A549 treated with GW870086 at 1 μM for 4 hours (cell line): ENCODE measurements around the gene TBCB. TPM values are rescaled to one million over a fixed set of nuclear protein-coding genes. Genes with fewer than 3 reads are reported as not detected.

Source experiments
- total RNA-seq: library from RNA; stranded (reverse); fragments of 200-300 nt; extraction: Qiagen RNA extraction; gene quantifications from 5 replicates; pipeline ENCODE4 v1.2.3, GENCODE V29; 2022; ENCODE audit warnings: low read depth

Gene TBCB
- 434 to 558 TPM (median 540 TPM) in 5 replicates for total RNA-seq

GRCh38 chr19:36115453-36116343 is at the start of gene TBCB:
TSS of gene TBCB (plus strand) at chr19:36115468. CDS start at chr19:36115561, 93 bp downstream.

GRCh38 chr19:36110487-36111199 is 4.6 kb upstream of the TBCB start, which contains the start of gene OVOL3:
TSS of gene OVOL3 (plus strand) at chr19:36111143. CDS start at chr19:36111203, 60 bp downstream.

GRCh38 chr19:36114721-36115452 is 381 bp upstream of the TBCB start, which contains the start of gene POLR2I:
TSS of gene POLR2I (minus strand) at chr19:36114875. CDS start at chr19:36114856, 19 bp downstream.

GRCh38 chr19:36139473-36140303 is 24.4 kb downstream of the TBCB start, which contains the start of gene CAPNS1:
TSS of gene CAPNS1 (plus strand) at chr19:36140066. CDS start at chr19:36141012, 946 bp downstream.

GRCh38 chr19:36152352-36153091 is 37.3 kb downstream of the TBCB start, which contains the start of gene COX7A1:
TSS of gene COX7A1 (minus strand) at chr19:36152447. CDS start at chr19:36152407, 40 bp downstream.

Other genes starting within 250 kb of the TBCB start
- 65.9 to 95.9 TPM (median 93.4 TPM) in 5 replicates for gene APLP1, start 246.9 kb upstream of the TBCB start, total RNA-seq
- 4.8 to 7.4 TPM (median 6.3 TPM) in 5 replicates for gene NFKBID, start 214.9 kb upstream of the TBCB start, total RNA-seq
- 0.28 to 0.45 TPM in 2 of 5 replicates, not detected in the others for gene HCST, start 212.9 kb upstream of the TBCB start, total RNA-seq
- gene TYROBP, start 207.2 kb upstream of the TBCB start, total RNA-seq, result not detected in 5 replicates
- gene LRFN3, start 179.1 kb upstream of the TBCB start, total RNA-seq, result 13.5 to 23.2 TPM (median 21.2 TPM) in 5 replicates
- 38.3 to 50.7 TPM (median 48.4 TPM) in 5 replicates for gene SDHAF1, start 120.3 kb upstream of the TBCB start, total RNA-seq
- gene SYNE4, start 106.7 kb upstream of the TBCB start, total RNA-seq, result 0.14 to 0.53 TPM (median 0.25 TPM) in 5 replicates
- gene ALKBH6, start 101.3 kb upstream of the TBCB start, total RNA-seq, result 19.6 to 28.5 TPM (median 26.6 TPM) in 5 replicates
- gene CLIP3, start 82.6 kb upstream of the TBCB start, total RNA-seq, result 0.67 to 0.94 TPM (median 0.72 TPM) in 5 replicates
- 5.3 to 6.8 TPM (median 6.3 TPM) in 5 replicates for gene THAP8, start 61.2 kb upstream of the TBCB start, total RNA-seq
- 20.3 to 27.6 TPM (median 24.5 TPM) in 5 replicates for gene WDR62, start 60.6 kb upstream of the TBCB start, total RNA-seq
- 0.24 to 0.36 TPM in 2 of 5 replicates, not detected in the others for gene OVOL3, start 4.3 kb upstream of the TBCB start, total RNA-seq
- gene POLR2I, start 593 bp upstream of the TBCB start, total RNA-seq, result 232 to 261 TPM (median 252 TPM) in 5 replicates
- gene CAPNS1, start 24.6 kb downstream of the TBCB start, total RNA-seq, result 1,491 to 2,296 TPM (median 2,099 TPM) in 5 replicates
- not detected in 5 replicates for gene COX7A1, start 37.0 kb downstream of the TBCB start, total RNA-seq
- gene ZNF565, start 99.2 kb downstream of the TBCB start, total RNA-seq, result 3.8 to 4.5 TPM (median 4.3 TPM) in 5 replicates
- 97.8 to 164 TPM (median 120 TPM) in 5 replicates for gene ZNF146, start 99.6 kb downstream of the TBCB start, total RNA-seq